ENCODE measurements around the gene MRPL49. TPM values are rescaled to one million over a fixed set of nuclear protein-coding genes. Genes with fewer than 3 reads are reported as not detected.
A peak's percentile ranks its signal among the peaks of the same experiment; 100 is the strongest.
"Not testable (repeated sequence)": the region's sequence is repeated elsewhere in the genome, so short reads cannot be mapped to it uniquely, and the experiment has no call there.

Gene MRPL49
- total RNA-seq, 1 donor from 2014 or later: 33.5 TPM

GRCh38 chr11:65114538-65115171 lies 7.5 kb upstream of the MRPL49 start:
- ATAC-seq (ENCODE audit: poor library complexity): no peak
- intact Hi-C loops (cut with DNase I): loop anchor here (10.0 kb wide), 1 partner anchor 270 kb away; the partner anchor contains the start of gene CDC42BPG
- DNase-seq: no peak

DNA sequence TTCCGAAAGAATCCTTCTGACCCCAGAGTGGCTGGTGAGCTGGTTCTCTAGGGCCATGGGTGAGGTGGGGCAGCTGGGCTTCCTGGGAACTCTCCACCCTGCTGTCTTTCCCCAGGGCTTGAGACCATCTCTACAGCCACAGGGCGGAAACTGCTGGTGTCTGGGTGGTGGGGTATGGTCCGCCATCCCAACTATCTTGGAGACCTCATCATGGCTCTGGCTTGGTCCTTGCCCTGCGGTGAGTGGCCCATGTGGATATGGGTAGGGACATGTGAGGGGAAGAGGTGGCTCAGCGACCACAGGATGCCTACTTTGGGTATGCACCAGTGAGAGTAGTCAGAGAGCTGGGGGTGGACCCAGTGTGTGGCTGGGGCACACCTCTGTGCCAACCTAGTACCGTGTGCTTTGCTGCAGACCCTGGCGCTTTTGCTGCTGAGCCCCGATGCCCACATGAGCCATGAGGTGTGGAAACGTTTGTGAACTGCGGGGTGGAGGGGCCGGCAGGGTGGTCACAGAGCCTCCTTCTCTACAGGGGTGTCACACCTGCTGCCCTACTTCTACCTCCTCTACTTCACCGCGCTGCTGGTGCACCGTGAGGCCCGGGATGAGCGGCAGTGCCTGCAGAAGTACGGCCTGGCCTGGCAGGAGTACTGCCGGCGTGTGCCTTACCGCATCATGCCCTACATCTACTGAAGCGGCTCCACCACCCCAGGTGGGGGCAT lies 6.6 kb upstream of the MRPL49 start:
- ATAC-seq (ENCODE audit: poor library complexity): no peak
- no peak for DNase-seq
- intact Hi-C loops (cut with DNase I): loop anchor here (10.0 kb wide), 1 partner anchor 271 kb away; the partner anchor contains the start of gene CDC42BPG

GRCh38 chr11:65116370-65117205 lies 5.5 kb upstream of the MRPL49 start:
- intact Hi-C loops (cut with DNase I): loop anchor here (10.0 kb wide), 1 partner anchor 272 kb away; the partner anchor contains the start of gene CDC42BPG
- ATAC-seq (ENCODE audit: poor library complexity) (peak; percentile 4), DNase-seq (no peak)

DNA sequence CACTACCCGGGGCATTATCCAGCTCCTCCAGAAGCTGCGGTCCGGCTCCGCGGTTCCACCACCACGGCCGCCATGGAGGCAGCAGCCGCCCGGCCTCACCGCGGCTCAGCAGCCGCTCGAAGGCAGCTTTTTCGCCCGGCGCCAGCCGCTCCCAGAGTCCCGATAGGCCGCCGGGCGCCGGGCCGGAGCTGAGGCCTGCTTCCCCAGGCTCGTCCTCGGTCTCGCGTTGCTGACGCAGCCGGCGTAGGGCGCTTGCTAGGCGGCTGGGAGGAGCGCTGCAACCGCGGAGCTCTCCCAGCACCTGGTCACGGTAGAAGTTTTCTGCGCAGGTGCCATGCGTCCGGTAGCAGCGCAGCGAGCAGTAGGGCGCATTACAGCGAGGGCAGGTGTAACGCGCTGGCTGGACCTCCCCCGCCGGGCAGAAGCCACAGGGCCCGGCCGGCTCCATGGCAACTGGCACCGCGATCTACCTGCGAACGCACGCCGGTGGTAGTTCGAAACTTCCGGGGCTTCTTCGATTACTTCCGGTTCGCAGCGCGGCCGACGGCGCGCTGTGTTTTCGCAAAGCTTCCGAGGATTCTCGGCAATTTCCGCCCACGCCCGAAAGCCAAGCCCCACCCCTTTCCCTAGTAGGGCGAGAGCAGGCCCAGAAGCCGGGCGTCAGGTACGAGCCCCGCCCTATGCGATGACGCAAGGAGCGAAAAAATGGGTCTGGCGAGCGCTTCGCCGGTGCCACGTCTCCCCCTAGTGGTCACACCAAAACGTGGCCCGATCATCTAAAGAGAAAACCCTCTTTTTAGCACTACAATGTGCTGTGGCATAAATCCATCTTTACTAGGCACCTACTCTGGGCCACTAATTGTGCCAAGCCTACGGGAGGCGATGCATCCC lies 4.7 kb upstream of the MRPL49 start, which contains the start of gene ZNHIT2:
Gene ZNHIT2, minus strand, starts transcription at position 496 of the 891 bp plus-strand sequence. Its CDS starts 48 bp downstream, at position 448.
- intact Hi-C loops (cut with DNase I): loop anchor here (10.0 kb wide), 1 partner anchor 273 kb away; the partner anchor contains the start of gene CDC42BPG
- peak; percentile 100 for DNase-seq
- ATAC-seq (ENCODE audit: poor library complexity): peak; percentile 88

DNA sequence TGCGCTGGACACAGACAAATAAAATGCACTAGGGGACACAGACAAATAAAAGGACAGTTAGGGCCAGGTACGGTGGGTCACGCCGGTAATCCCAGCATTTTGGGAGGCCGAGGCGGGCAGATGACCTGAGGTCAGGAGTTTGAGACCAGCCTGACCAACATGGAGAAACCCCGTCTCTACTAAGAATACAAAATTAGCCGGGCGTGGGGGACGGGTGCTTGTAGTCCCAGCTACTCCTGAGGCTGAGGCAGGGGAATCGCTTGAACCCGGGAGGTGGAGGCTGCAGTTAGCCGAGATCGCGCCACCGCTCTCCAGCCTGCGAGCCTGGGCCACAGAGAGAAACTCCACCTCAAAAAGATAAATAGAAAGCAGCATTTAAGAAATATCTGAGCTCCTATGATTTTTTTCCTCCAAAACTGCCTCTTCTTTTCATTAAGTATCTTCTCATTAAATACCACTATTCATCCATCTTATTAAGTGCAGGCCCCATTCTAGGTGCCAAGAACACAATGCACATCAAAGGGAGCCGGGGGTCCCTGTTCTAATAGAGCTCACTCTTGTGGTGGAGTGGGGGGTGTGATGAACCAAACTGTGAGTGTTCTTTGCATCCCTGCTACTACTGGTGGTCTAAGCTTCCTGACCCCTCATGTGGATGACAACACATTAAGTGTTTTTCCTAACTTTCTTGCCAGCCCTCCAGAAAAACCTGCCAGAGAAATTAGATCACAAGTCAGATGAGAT lies 3.9 kb upstream of the MRPL49 start:
- intact Hi-C loops (cut with DNase I): loop anchor here (10.0 kb wide), 1 partner anchor 273 kb away; the partner anchor contains the start of gene CDC42BPG
- ATAC-seq (ENCODE audit: poor library complexity) (no peak), DNase-seq (no peak)

GRCh38 chr11:65118891-65119669 lies 3.0 kb upstream of the MRPL49 start:
- ATAC-seq (ENCODE audit: poor library complexity); DNase-seq: not testable (repeated sequence)
- intact Hi-C loops (cut with DNase I): loop anchor here (10.0 kb wide), 1 partner anchor 274 kb away; the partner anchor contains the start of gene CDC42BPG

DNA sequence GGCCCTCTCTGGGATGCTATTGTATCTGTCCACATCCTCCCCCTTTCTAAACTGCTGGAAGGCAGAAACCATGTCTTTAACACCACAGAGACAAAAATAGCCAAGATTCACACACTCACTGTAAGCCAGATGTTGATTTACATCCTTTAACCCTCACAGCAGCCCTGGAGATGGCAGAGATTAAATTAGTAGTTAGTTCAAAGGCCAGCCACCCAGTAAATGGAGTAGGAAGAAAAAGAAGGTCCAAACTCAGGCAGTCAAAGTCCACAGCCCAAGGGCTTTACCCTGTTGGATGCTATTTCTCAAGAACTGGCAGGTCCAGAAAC lies 2.5 kb upstream of the MRPL49 start:
- no peak for DNase-seq
- intact Hi-C loops (cut with DNase I): loop anchor here (10.0 kb wide), 1 partner anchor 275 kb away; the partner anchor contains the start of gene CDC42BPG
- no peak for ATAC-seq (ENCODE audit: poor library complexity)

DNA sequence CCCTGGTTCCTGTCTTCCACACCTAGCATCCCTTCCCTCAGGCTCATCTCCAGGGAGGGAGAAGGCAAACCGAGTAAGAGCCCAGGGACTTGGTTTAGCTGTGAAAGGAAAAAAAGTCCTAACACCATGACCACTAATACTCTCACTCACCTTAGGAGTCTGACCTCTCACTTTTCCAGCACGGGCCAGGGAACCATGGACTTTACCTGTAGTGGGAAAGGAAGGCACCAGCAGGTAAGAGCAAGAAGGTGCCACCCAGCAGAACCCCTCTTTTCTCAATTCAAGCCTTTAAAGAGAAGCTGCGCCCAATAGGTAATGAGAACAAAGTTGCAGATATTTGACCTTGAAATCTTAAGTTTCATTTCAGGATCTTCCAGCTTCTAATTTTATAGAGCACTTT lies 1.3 kb upstream of the MRPL49 start:
- intact Hi-C loops (cut with DNase I): no loop called here
- no peak for ATAC-seq (ENCODE audit: poor library complexity)
- DNase-seq: no peak

- no peak for DNase-seq
- intact Hi-C loops (cut with DNase I): no loop called here
- ATAC-seq (ENCODE audit: poor library complexity): no peak
These were observed 665 bp upstream of the MRPL49 start for GRCh38 chr11:65121447-65121864.

DNA sequence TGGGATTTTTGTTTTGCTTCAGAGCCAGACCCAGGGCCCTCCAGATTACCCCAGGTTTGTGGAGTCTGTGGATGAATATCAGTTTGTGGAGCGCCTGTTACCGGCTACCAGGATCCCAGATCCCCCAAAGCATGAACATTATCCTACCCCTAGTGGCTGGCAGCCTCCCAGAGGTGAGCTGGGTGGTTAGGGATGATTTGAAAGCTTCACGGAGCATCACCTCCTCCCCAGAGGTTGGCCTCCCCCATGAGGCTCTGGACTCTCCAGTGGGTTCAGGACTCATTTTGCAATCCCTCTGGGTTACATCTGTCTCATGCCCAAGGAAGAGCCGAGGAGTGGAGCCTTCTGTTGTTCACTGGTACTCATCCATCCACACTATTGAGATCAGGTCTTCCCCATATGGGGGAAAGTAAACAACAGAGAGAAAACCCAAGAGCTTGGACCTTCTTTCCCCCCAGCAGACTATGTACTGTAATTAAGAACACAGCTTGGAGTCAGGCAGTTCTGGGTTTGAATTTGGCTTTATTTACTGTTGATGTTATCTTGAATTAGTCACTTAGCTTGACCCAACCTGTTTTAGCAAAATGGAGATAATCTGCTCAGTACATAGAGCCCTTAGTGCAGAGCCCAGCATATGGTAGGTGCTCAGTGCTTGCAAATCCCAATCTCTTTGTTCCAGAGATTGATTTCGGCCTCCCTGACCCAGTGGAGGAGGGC lies 2.5 kb downstream of the MRPL49 start:
- intact Hi-C loops (cut with DNase I): no loop called here
- ATAC-seq (ENCODE audit: poor library complexity): no peak
- DNase-seq: no peak

DNA sequence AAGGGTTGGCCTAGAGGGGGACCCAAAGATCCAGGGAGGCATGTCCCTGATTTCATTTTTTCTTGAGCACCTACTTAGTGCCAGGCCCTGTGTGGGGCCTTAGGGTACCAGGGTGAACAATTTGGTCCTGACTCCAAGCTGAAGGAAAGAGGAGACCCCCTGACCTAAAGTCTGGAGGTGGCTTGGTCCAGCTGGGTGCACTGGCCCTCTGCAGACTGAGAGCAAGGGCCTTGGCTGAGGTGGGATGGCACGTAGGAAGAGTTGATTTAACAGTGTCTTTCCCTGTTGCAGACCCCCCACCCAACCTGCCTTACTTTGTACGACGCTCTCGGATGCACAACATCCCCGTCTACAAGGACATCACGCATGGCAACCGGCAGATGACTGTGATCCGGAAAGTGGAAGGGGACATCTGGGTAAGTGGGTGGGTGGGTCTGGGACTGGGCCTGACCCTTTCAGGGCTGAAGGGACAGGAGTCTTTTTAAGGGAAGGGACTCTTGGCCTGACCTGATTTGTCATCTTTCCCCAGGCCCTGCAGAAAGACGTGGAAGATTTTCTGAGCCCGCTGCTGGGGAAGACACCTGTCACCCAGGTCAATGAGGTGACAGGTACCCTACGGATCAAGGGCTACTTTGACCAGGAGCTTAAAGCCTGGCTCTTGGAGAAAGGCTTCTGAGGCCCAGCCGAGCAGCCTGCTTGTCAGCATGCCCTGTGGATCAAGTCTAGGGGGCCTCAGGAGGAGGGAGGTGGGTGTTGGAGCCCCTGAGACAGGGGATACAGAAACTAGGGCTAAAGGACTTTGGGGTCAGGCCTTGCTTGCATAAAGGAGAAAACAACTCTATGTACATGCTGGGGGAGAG lies 3.3 kb downstream of the MRPL49 start:
- DNase-seq (no peak), ATAC-seq (ENCODE audit: poor library complexity) (no peak)
- intact Hi-C loops (cut with DNase I): no loop called here

GRCh38 chr11:65126624-65127274 lies 4.6 kb downstream of the MRPL49 start:
- intact Hi-C loops (cut with DNase I): no loop called here
- ATAC-seq (ENCODE audit: poor library complexity): no peak
- DNase-seq: no peak

DNA sequence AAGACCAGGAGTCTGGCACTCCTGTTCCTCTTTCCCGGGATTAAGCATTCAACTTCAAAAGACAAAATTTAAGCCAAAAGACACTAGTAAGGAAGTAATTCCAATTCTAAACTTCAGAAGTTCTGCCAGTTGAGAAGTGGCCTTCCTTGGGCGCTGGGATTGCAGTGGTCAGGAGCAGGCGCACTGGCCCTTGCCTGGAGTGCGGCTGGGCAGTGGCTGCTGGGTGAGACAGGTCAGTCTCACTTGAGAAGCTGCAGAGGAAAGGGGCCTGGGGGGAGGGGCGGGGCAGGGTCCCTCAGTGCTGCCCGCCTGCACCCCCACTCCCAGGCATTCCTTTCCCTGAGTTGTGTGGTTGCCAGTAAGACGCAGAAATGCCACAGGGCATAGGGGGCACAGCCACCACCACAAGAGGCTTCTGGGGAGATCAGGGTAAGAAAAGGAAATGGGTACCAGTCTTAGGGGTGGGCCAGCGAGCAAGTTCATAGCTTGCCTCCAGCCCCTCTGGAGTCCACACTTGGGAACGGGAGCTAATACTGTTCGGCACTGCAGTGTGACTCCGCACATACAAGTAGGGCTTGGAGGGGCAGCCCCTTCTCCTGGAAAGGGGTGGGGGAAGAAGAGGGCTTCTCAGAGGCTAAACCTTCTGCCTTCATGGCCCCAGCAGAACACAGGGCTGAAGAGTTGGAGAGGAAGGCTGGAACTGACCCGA lies 5.5 kb downstream of the MRPL49 start:
- ATAC-seq (ENCODE audit: poor library complexity): no peak
- no peak for DNase-seq
- intact Hi-C loops (cut with DNase I): no loop called here
